GM12878 (cell line): ENCODE results near the gene FBXO38. TPM values are rescaled to one million over a fixed set of nuclear protein-coding genes. Genes with fewer than 3 reads are reported as not detected.

Source experiments
- ATAC-seq: fragments of 200-7000 bp; cut with Tn5 transposase; 3 replicates; pipeline ENCODE4 v1.9.1; 2020; ENCODE audit warnings: mild to moderate bottlenecking, moderate library complexity
- BruUV-seq: library from RNA; stranded (reverse); fragments of 400-500 nt; replicated peaks from 2 replicates; lab custom pipeline; 2021; lab: Mats Ljungman, UMichigan
- CTCF ChIA-PET: fragments of 300-600 bp; sonication (Branson Sonifier 250); formaldehyde crosslinking; extraction: SDS; loops from one replicate; lab custom pipeline; 2021; ENCODE audit warnings: inconsistent platforms; lab: Yijun Ruan, JAX
- POLR2A ChIA-PET: fragments of 350-600 bp; formaldehyde crosslinking; extraction: SDS; loops from one replicate; lab custom pipeline; 2021; ENCODE audit warnings: inconsistent platforms; lab: Charles Lee
- RAD21 ChIA-PET: fragments of 300-600 bp; sonication (Branson Sonifier 250); formaldehyde crosslinking; loops from one replicate; lab custom pipeline; 2023; ENCODE audit warnings: antibody characterized with exemption; ENCODE audit not compliant: unreplicated experiment; lab: Charles Lee
- SMC1A ChIA-PET: fragments of 300-600 bp; sonication (Branson Sonifier 250); formaldehyde crosslinking; loops from one replicate; lab custom pipeline; 2023; ENCODE audit not compliant: unreplicated experiment, uncharacterized antibody; lab: Charles Lee
- DNase-seq: peaks from one replicate; pipeline ENCODE4 v3.0.0-alpha.2; 2011; ENCODE audit warnings: low read depth, low spot score
- FAIRE-seq: peaks from 3 replicates; lab custom pipeline; 2011; peaks lifted over from hg19 to GRCh38; lab: Jason Lieb, UNC
- H2AFZ ChIP-seq: 2 replicates; pipeline ENCODE4 v1.6.0; 2011; ENCODE audit warnings: low read depth, low read length, control low read depth; ENCODE audit not compliant: control insufficient read depth
- H3K27ac ChIP-seq: 2 replicates; pipeline ENCODE4 v1.5.1; 2011; ENCODE audit warnings: control low read depth; ENCODE audit not compliant: control insufficient read depth, insufficient read depth
- H3K27me3 ChIP-seq, 2 experiments: replicated peaks in 1 of 2; 2 replicates each; pipeline versions ENCODE4 v1.6.0 to v1.6.1; 2011; ENCODE audit warnings: low read length in 1 of 2; ENCODE audit not compliant: control insufficient read depth in 2 of 2, insufficient read depth in 2 of 2
- H3K36me3 ChIP-seq, 2 experiments: 2 replicates each; pipeline ENCODE4 v1.5.1; 2011; ENCODE audit warnings: low read length in 1 of 2; ENCODE audit not compliant: control insufficient read depth in 2 of 2, insufficient read depth in 2 of 2
- H3K4me1 ChIP-seq: 2 replicates; pipeline ENCODE4 v1.6.1; 2011; ENCODE audit warnings: mild to moderate bottlenecking, low read length, moderate library complexity, mixed read lengths; ENCODE audit not compliant: control insufficient read depth, insufficient read depth
- H3K4me2 ChIP-seq: 2 replicates; pipeline ENCODE4 v1.6.0; 2011; ENCODE audit warnings: control low read depth; ENCODE audit not compliant: control insufficient read depth, insufficient read depth
- H3K4me3 ChIP-seq: fragments of 200-600 bp; sonication (generic); 2 replicates; pipeline ENCODE4 v1.5.1; 2016
- H3K79me2 ChIP-seq: 2 replicates; pipeline ENCODE4 v1.6.0; 2011; ENCODE audit warnings: low read length; ENCODE audit not compliant: control insufficient read depth, insufficient read depth
- H3K9ac ChIP-seq: 2 replicates; pipeline ENCODE4 v1.8.0; 2011; ENCODE audit warnings: low read length, control low read depth, mixed read lengths; ENCODE audit not compliant: control insufficient read depth, insufficient read depth
- H3K9me3 ChIP-seq: replicated peaks from 3 replicates; pipeline ENCODE4 v1.5.1; 2011; ENCODE audit warnings: mild to moderate bottlenecking, low read length; ENCODE audit not compliant: control insufficient read depth, insufficient read depth
- H4K20me1 ChIP-seq: 2 replicates; pipeline ENCODE4 v1.6.0; 2011; ENCODE audit not compliant: control insufficient read depth, insufficient read depth
- HDAC2 ChIP-seq: fragments of 200-600 bp; sonication (generic); IDR thresholded peaks from 2 replicates; pipeline ENCODE4 v1.6.1; 2017
- IKZF1 ChIP-seq: fragments of 450-650 bp; conservative IDR thresholded peaks from 2 replicates; pipeline ENCODE4 v1.6.1; 2017; ENCODE audit warnings: antibody characterized with exemption, mild to moderate bottlenecking
- NR2C1 ChIP-seq: fragments of 450-650 bp; IDR thresholded peaks from 2 replicates; pipeline ENCODE4 v1.6.1; 2017; ENCODE audit warnings: antibody characterized with exemption, mild to moderate bottlenecking, moderate library complexity
- PAX5 ChIP-seq: IDR thresholded peaks from 2 replicates; pipeline ENCODE4 v1.6.1; 2011; ENCODE audit warnings: low read depth, low read length, borderline replicate concordance
- SMARCA5 ChIP-seq: fragments of 450-650 bp; IDR thresholded peaks from 2 replicates; pipeline ENCODE4 v1.6.1; 2017; ENCODE audit warnings: mild to moderate bottlenecking
- SREBF2 ChIP-seq: IDR thresholded peaks from 2 replicates; pipeline ENCODE4 v1.6.1; 2012; ENCODE audit warnings: mild to moderate bottlenecking, low read length
- TAF1 ChIP-seq: IDR thresholded peaks from 2 replicates; pipeline ENCODE4 v1.6.1; 2011; ENCODE audit warnings: mild to moderate bottlenecking, low read depth, low read length, borderline replicate concordance
- TARDBP ChIP-seq: IDR thresholded peaks from 2 replicates; pipeline ENCODE4 v1.6.1; 2016; ENCODE audit warnings: borderline replicate concordance
- ZNF274 ChIP-seq: IDR thresholded peaks from one replicate; pipeline ENCODE4 v1.8.0; 2011; ENCODE audit not compliant: insufficient read length, insufficient read depth
- ZZZ3 ChIP-seq: IDR thresholded peaks from 2 replicates; pipeline ENCODE4 v1.6.1; 2011; ENCODE audit warnings: low read depth; ENCODE audit not compliant: control insufficient read depth, insufficient read length
- WGBS: methylation state at CpG from one replicate; pipeline ENCODE4 v1.1.6; 2016; ENCODE audit warnings: low lambda C conversion rate; ENCODE audit not compliant: insufficient replicate concordance, insufficient coverage; ENCODE audit errors: missing lambda C conversion rate; 5-methylcytosine and 5-hydroxymethylcytosine counted together
- in situ Hi-C: fragments of 300-500 bp; cut with MboI; formaldehyde crosslinking; loops from 9 replicates; pipeline ENCODE4 v1.14.3; 2018; ENCODE audit warnings: mixed read lengths
- intact Hi-C: fragments of 100-400 bp; cut with micrococcal nuclease; formaldehyde crosslinking; loops from one replicate; pipeline ENCODE4 v1.14.2; 2022; ENCODE audit not compliant: unreplicated experiment
- polyA plus RNA-seq, 11 experiments: library from polyadenylated mRNA; depleted of rRNA in 4 of 11; unstranded in 6 of 11; stranded (reverse) in 5 of 11; fragments of >200 nt; fragmentation: Nextera tagmentation in 4 of 11; fragmentation: Illumina TruSeq in 1 of 11; extraction: Ambion mirVana in 4 of 11; extraction: Trizol in 1 of 11; gene quantifications; 1 replicate in 1 of 11; 2 replicates in 10 of 11; pipeline versions ENCODE4 v1.2.1 to v1.2.3, GENCODE V29; 2011 to 2016; ENCODE audit warnings: inconsistent platforms in 2 of 11, missing spikeins in 2 of 11, low read depth in 1 of 11
- total RNA-seq, 4 experiments: library from RNA; depleted of rRNA in 3 of 4; stranded (reverse); fragments of >200 nt in 3 of 4; fragmentation: Illumina TruSeq in 1 of 4; extraction: Trizol in 1 of 4; gene quantifications; 2 replicates each; pipeline versions ENCODE4 v1.2.1 to v1.2.3, GENCODE V29; 2013 to 2021
- TF ChIP-seq, protein P1 (sequence below): fragments of 450-650 bp; IDR thresholded peaks from 2 replicates; pipeline ENCODE4 v1.6.1; 2017; ENCODE audit warnings: mild to moderate bottlenecking, low read depth, inconsistent platforms; ENCODE audit not compliant: poor library complexity, severe bottlenecking
- TF ChIP-seq, protein P2 (sequence below): fragments of 450-650 bp; IDR thresholded peaks from 2 replicates; pipeline ENCODE4 v1.6.1; 2014; ENCODE audit warnings: mild to moderate bottlenecking

FBXO38 gene
- total and polyA plus RNA-seq, 10 of the 15 experiments (the other 5 are each of a cell fraction or from before 2014, with no cell fraction given), result 9.1 to 44.6 (median 28.3) TPM

- in situ Hi-C loops, result no loop called here
- no peaks in the 10 kb centered on the region for H4K20me1 ChIP-seq
- FAIRE-seq (no peak), ATAC-seq (no peak)
- TF ChIP-seq IKZF1 (no peak), ZNF274 (no peak), TARDBP (no peak), ZZZ3 (no peak), HDAC2 (no peak), SREBF2 (no peak), TAF1 (no peak), PAX5 (no peak), NR2C1 (no peak), SMARCA5 (no peak)
- TF ChIP-seq, protein P1, sequence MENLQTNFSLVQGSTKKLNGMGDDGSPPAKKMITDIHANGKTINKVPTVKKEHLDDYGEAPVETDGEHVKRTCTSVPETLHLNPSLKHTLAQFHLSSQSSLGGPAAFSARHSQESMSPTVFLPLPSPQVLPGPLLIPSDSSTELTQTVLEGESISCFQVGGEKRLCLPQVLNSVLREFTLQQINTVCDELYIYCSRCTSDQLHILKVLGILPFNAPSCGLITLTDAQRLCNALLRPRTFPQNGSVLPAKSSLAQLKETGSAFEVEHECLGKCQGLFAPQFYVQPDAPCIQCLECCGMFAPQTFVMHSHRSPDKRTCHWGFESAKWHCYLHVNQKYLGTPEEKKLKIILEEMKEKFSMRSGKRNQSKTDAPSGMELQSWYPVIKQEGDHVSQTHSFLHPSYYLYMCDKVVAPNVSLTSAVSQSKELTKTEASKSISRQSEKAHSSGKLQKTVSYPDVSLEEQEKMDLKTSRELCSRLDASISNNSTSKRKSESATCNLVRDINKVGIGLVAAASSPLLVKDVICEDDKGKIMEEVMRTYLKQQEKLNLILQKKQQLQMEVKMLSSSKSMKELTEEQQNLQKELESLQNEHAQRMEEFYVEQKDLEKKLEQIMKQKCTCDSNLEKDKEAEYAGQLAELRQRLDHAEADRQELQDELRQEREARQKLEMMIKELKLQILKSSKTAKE, result no peak
- TF ChIP-seq, protein P2, sequence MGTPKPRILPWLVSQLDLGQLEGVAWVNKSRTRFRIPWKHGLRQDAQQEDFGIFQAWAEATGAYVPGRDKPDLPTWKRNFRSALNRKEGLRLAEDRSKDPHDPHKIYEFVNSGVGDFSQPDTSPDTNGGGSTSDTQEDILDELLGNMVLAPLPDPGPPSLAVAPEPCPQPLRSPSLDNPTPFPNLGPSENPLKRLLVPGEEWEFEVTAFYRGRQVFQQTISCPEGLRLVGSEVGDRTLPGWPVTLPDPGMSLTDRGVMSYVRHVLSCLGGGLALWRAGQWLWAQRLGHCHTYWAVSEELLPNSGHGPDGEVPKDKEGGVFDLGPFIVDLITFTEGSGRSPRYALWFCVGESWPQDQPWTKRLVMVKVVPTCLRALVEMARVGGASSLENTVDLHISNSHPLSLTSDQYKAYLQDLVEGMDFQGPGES, result no peak
- TF ChIP-seq, all 136 proteins: peak for 0
- intact Hi-C loops, result no loop called here
- Histone ChIP-seq H3K27me3 (no peaks in the 10 kb centered on the region), H3K79me2 (no peaks in the 10 kb centered on the region), H3K4me1 (no peaks in the 10 kb centered on the region), H3K4me2 (no peak overlapping the region), H3K9ac (no peak overlapping the region), H3K9me3 (no peaks in the 10 kb centered on the region), H3K36me3 (no peaks in the 10 kb centered on the region), H2AFZ (no peak overlapping the region), H3K27ac (no peak overlapping the region), H3K4me3 (no peak overlapping the region)
- BruUV-seq, result no TSS peak
- POLR2A ChIA-PET, result no interaction called here
- 26% methylated on average over 4 of the region's 4 CpGs for whole genome bisulfite sequencing
- DNase-seq, result no peak
- SMC1A ChIA-PET, result interaction anchor here (0.6 kb wide), 1 partner anchor 294 kb away, joined by 3 read pairs; no protein-coding TSS in a partner anchor
- CTCF ChIA-PET, result no interaction called here
- RAD21 ChIA-PET, result no interaction called here
Measured at GRCh38 chr5:148465381-148466235, 81.8 kb downstream of the FBXO38 start.
